ENCODE results near the gene SGTA. TPM values are rescaled to one million over a fixed set of nuclear protein-coding genes. Genes with fewer than 3 reads are reported as not detected.

Gene SGTA
- total and polyA plus RNA-seq, 2 of the 13 experiments (the other 11 are each of a cell fraction or from before 2014, with no cell fraction given): 43.9 to 47.4 TPM

- CTCF ChIA-PET (ENCODE audit: low intra/inter-chr PET ratio, low total read pairs): interaction anchor here (1.6 kb wide), 1 partner anchor 95 kb away, joined by 5 read pairs; no protein-coding TSS in a partner anchor
- BruUV-seq (replicated peaks): no TSS peak
- FAIRE-seq: no peak
Observed at GRCh38 chr19:2743099-2743498, 40.0 kb downstream of the SGTA start.

GRCh38 chr19:2740314-2740656 is 42.8 kb downstream of the SGTA start:
- in situ Hi-C loops (cut with HindIII; ENCODE audit: extremely low pct_ligation_motif_present, low pct_unique_long_range_greater_than_20kb) (no loop called here), intact Hi-C loops (cut with micrococcal nuclease; ENCODE audit: unreplicated experiment) (no loop called here)
- 73% methylated on average over 9 of the region's 13 CpGs for WGBS (ENCODE audit: low lambda C conversion rate)
- ChIA-PET CTCF (ENCODE audit: low intra/inter-chr PET ratio, low total read pairs) (no interaction called here), POLR2A (interaction anchor here (1.4 kb wide), 1 partner anchor 45 kb away, joined by 4 read pairs; the partner anchor contains the start of gene THOP1)
- H3K4me3 ChIP-seq (replicated peaks in 1 of 3; ENCODE audit: insufficient read depth in 1 of 3, low read depth in 2 of 3, low read length in 3 of 3): no peak overlapping the region
- DNase-seq (ENCODE audit: low spot score) (no peak), FAIRE-seq (no peak), ATAC-seq (no peak)
- H3K36me3 ChIP-seq (replicated peaks in 1 of 2; ENCODE audit: control insufficient read depth in 1 of 2, insufficient read depth in 2 of 2, low read length in 2 of 2): peaks cover 4 to 17% of the 10 kb centered on the region in 2 experiments; a peak in 3 of 5 replicates
- no peaks in the 10 kb centered on the region; a peak in 1 of 5 replicates for H3K27me3 ChIP-seq (ENCODE audit: control insufficient read depth in 1 of 2, insufficient read depth in 2 of 2, low read length in 2 of 2)
- no peak overlapping the region for H2AFZ ChIP-seq (ENCODE audit: low read length)
- no TSS peak for BruUV-seq (replicated peaks)
- no peak overlapping the region for H3K4me2 ChIP-seq (ENCODE audit: low read depth, low read length)
- H3K79me2 ChIP-seq (ENCODE audit: insufficient read depth, low read length): peaks cover 4% of the 10 kb centered on the region
- H3K27ac ChIP-seq (ENCODE audit: extremely low read length, insufficient read depth, low read length): no peak overlapping the region
- no peak overlapping the region for H3K9ac ChIP-seq (ENCODE audit: insufficient read depth, low read depth, low read length)
- H3K9me3 ChIP-seq (ENCODE audit: low read length): no peaks in the 10 kb centered on the region
- H3K4me1 ChIP-seq (ENCODE audit: insufficient read depth, low read length): peaks cover 7% of the 10 kb centered on the region
- H4K20me1 ChIP-seq (ENCODE audit: insufficient read depth, low read length): no peaks in the 10 kb centered on the region
- TF ChIP-seq MTF1 (CRISPR knock-in tag; IDR thresholded peaks at IDR 0.05): no peak
- no peak for TF ChIP-seq ZNF691 (CRISPR knock-in tag; IDR thresholded peaks at IDR 0.05; ENCODE audit: borderline replicate concordance, low read depth)
- TF ChIP-seq IKZF1 (IDR thresholded peaks at IDR 0.05): no peak
- 0 out of 2 replicates have a peak, but pooled peaks have one; percentile 1 for TF ChIP-seq NRL (CRISPR knock-in tag; IDR thresholded peaks at IDR 0.05; ENCODE audit: borderline replicate concordance)
- no peak for TF ChIP-seq HNRNPH1 (optimal IDR thresholded peaks at IDR 0.05; ENCODE audit: low read depth, low read length)
- no peak for TF ChIP-seq ZNF576 (CRISPR knock-in tag; IDR thresholded peaks at IDR 0.05)
- TF ChIP-seq ZFAT (CRISPR knock-in tag; conservative IDR thresholded peaks at IDR 0.05): no peak
- TF ChIP-seq PHF5A (CRISPR knock-in tag; IDR thresholded peaks at IDR 0.05; ENCODE audit: low read depth, unreplicated experiment): no peak
- TF ChIP-seq EHMT2 (IDR thresholded peaks at IDR 0.05; ENCODE audit: borderline replicate concordance, low read depth, low read length): peak; percentile 88; the same call in 1 of the 2 replicates
- TF ChIP-seq MTERF4 (CRISPR knock-in tag; IDR thresholded peaks at IDR 0.05): no peak
- TF ChIP-seq ISL2 (CRISPR knock-in tag; IDR thresholded peaks at IDR 0.05): no peak
- no peak for TF ChIP-seq RNF219 (CRISPR knock-in tag; IDR thresholded peaks at IDR 0.05)
- TF ChIP-seq ZNF703 (CRISPR knock-in tag; IDR thresholded peaks at IDR 0.05; ENCODE audit: borderline replicate concordance): 0 out of 2 replicates have a peak, but pooled peaks have one; percentile 3
- TF ChIP-seq HIVEP1 (CRISPR knock-in tag; IDR thresholded peaks at IDR 0.05): peak; percentile 3; the same call in 1 of the 2 replicates

More at GRCh38 chr19:2743099-2743498, 40.0 kb downstream of the SGTA start:
- no peak for ATAC-seq
- POLR2A ChIA-PET: interaction anchor here (1.2 kb wide), 1 partner anchor 124 kb away, joined by 4 read pairs; the partner anchor contains the start of gene ZNF556
- Histone ChIP-seq H3K9me3 (ENCODE audit: low read length) (no peaks in the 10 kb centered on the region), H3K4me3 (replicated peaks in 1 of 3; ENCODE audit: insufficient read depth in 1 of 3, low read depth in 2 of 3, low read length in 3 of 3) (no peak overlapping the region), H3K9ac (ENCODE audit: insufficient read depth, low read depth, low read length) (no peak overlapping the region), H3K79me2 (ENCODE audit: insufficient read depth, low read length) (peaks cover 4% of the 10 kb centered on the region), H3K4me1 (ENCODE audit: insufficient read depth, low read length) (peaks cover 7% of the 10 kb centered on the region), H4K20me1 (ENCODE audit: insufficient read depth, low read length) (no peaks in the 10 kb centered on the region), H3K27me3 (ENCODE audit: control insufficient read depth in 1 of 2, insufficient read depth in 2 of 2, low read length in 2 of 2) (no peaks in the 10 kb centered on the region; a peak in 1 of 5 replicates), H3K4me2 (ENCODE audit: low read depth, low read length) (no peak overlapping the region), H3K36me3 (replicated peaks in 1 of 2; ENCODE audit: control insufficient read depth in 1 of 2, insufficient read depth in 2 of 2, low read length in 2 of 2) (no peaks in the 10 kb centered on the region), H2AFZ (ENCODE audit: low read length) (no peak overlapping the region), H3K27ac (ENCODE audit: extremely low read length, insufficient read depth, low read length) (no peak overlapping the region)
- no peak for DNase-seq (ENCODE audit: low spot score)
- TF ChIP-seq TMF1 (CRISPR knock-in tag; IDR thresholded peaks at IDR 0.05; ENCODE audit: low read depth) (no peak), ZNF335 (CRISPR knock-in tag; IDR thresholded peaks at IDR 0.05) (no peak)
- WGBS (ENCODE audit: low lambda C conversion rate): 4% methylated on average over 8 of the region's 8 CpGs
- in situ Hi-C loops (cut with HindIII; ENCODE audit: extremely low pct_ligation_motif_present, low pct_unique_long_range_greater_than_20kb) (no loop called here), intact Hi-C loops (cut with micrococcal nuclease; ENCODE audit: unreplicated experiment) (no loop called here)

Measured in HepG2 (cell line).